NB4 (cell line): Measurements from ENCODE around the gene MGAT1.
"Not testable (repeated sequence)": the region's sequence is repeated elsewhere in the genome, so short reads cannot be mapped to it uniquely, and the experiment has no call there.

Experiments used
- DNase-seq: peaks from one replicate; pipeline ENCODE4 v3.0.0; 2010; ENCODE audit warnings: low read depth
- H3K4me3 ChIP-seq: one replicate; pipeline ENCODE4 v1.5.1; 2011; ENCODE audit warnings: mild to moderate bottlenecking, low read depth, low read length, moderate library complexity
- MAX ChIP-seq: IDR thresholded peaks from 2 replicates; pipeline ENCODE4 v1.6.1; 2011; ENCODE audit warnings: low read depth, low read length
- MYC ChIP-seq: IDR thresholded peaks from 2 replicates; pipeline ENCODE4 v1.6.1; 2011; ENCODE audit warnings: low read depth, low read length
- POLR2A ChIP-seq: IDR thresholded peaks from 2 replicates; pipeline ENCODE4 v1.6.1; 2011; ENCODE audit warnings: mild to moderate bottlenecking; ENCODE audit not compliant: insufficient read length; ENCODE audit errors: extremely low read depth
- TF ChIP-seq, protein P1 (sequence below): IDR thresholded peaks from one replicate; pipeline ENCODE4 v1.5.1; 2012; ENCODE audit warnings: low read depth, low read length

The MGAT1 gene

DNA sequence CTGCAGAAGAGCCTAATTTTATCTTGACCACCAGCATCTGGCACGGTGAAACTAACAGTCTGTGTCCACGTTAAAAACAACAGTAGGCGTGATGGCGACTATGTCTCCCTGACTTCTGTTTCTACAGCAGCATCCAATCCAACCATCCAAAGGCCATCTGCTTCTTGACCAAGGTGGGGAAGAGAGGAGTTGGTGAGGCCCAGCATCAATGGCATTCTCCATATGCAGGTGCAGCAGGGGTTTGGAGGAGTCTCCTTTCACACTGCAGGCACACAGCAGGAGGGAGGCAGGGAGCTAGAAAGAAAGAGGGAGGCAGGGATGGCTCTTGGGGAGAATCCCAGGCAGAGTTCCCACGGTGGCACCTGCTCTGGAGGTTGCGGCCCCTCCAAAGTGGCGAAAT is 27.0 kb downstream of the MGAT1 start:
- DNase-seq = no peak

DNA sequence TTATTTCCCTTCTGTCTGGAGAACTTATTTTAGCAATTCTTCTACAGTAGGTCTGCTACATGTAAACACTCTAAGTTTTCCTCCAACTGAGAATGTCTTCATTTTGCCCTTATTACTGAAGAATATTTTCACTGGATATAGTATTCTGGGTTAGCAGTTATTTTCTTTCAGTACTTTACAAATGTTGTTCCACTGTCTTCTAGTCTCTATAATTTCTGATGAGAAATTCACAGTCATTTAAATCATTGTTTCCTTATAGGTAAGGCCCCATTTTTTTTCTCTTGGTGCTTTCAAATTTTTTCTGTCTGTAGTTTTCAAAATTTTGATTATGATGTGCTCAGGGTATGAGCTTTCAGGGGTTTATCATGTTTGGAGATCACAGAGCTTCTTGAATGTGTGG is 30.8 kb downstream of the MGAT1 start:
- DNase-seq = no peak
- TF ChIP-seq MYC (no peak), POLR2A (no peak), MAX (no peak)
- TF ChIP-seq, protein P1, sequence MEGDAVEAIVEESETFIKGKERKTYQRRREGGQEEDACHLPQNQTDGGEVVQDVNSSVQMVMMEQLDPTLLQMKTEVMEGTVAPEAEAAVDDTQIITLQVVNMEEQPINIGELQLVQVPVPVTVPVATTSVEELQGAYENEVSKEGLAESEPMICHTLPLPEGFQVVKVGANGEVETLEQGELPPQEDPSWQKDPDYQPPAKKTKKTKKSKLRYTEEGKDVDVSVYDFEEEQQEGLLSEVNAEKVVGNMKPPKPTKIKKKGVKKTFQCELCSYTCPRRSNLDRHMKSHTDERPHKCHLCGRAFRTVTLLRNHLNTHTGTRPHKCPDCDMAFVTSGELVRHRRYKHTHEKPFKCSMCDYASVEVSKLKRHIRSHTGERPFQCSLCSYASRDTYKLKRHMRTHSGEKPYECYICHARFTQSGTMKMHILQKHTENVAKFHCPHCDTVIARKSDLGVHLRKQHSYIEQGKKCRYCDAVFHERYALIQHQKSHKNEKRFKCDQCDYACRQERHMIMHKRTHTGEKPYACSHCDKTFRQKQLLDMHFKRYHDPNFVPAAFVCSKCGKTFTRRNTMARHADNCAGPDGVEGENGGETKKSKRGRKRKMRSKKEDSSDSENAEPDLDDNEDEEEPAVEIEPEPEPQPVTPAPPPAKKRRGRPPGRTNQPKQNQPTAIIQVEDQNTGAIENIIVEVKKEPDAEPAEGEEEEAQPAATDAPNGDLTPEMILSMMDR = no peak

More for the DNA sequence above, 27.0 kb downstream of the MGAT1 start:
- TF ChIP-seq, protein P1 = no peak
- no peak for TF ChIP-seq POLR2A
- TF ChIP-seq MYC = no peak
- no peak for TF ChIP-seq MAX
- no peak overlapping the region for H3K4me3 ChIP-seq

DNA sequence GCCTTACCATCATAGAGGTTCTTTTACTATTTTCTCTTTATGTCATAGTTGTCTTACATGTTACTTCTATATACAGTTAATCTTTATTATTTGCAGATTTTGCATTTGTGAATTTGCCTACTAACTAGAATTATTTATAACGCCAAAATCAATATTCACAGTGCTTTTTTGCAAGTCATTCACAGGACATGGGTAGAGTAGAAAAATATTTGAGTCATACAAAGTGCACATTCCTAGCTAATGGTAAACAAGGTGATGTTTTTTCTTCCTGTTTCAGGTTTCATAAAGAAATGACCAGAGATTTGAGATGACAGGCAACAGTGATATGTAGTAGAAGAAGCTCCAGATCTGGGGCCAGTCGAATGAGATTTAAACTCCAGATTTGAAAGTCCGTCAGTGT is 32.8 kb downstream of the MGAT1 start:
- TF ChIP-seq, protein P1 = no peak
- TF ChIP-seq MYC (no peak), MAX (no peak), POLR2A (no peak)
- H3K4me3 ChIP-seq = no peak overlapping the region
- DNase-seq = no peak

More for the DNA sequence above, 30.8 kb downstream of the MGAT1 start:
- no peak overlapping the region for H3K4me3 ChIP-seq

GRCh38 chr5:180755601-180756000 is 47.0 kb downstream of the MGAT1 start:
- no peak overlapping the region for H3K4me3 ChIP-seq
- no peak for DNase-seq
- TF ChIP-seq POLR2A (no peak), MYC (no peak), MAX (no peak)

GRCh38 chr5:180744253-180744652 is 58.4 kb downstream of the MGAT1 start:
- TF ChIP-seq POLR2A (no peak), MAX (no peak), MYC (no peak)
- TF ChIP-seq, protein P1 = no peak
- no peak overlapping the region for H3K4me3 ChIP-seq
- DNase-seq = no peak

- DNase-seq = no peak
- no peak overlapping the region for H3K4me3 ChIP-seq
- no peak for TF ChIP-seq MYC
- TF ChIP-seq MAX = no peak
- TF ChIP-seq, protein P1 = no peak
Measured at GRCh38 chr5:180742727-180743126, 59.9 kb downstream of the MGAT1 start.

DNA sequence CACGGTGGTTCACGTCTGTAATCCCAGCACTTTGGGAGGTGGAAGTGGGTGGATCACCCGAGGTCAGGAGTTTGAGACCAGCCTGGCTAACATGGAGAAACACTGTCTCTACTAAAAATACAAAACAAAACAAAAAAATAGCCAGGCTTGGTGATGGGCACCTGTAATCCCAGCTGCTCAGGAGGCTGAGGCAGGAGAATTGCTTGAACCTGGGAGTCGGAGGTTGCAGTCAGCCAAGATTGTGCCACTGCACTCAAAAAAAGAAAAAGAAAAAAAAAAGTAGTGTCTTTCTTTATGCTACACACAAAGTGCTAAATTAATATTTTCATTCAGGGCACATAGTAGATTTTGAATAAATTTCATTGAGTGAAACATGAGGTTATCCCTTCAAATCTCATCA is 61.7 kb downstream of the MGAT1 start:
- DNase-seq, H3K4me3 ChIP-seq: not testable (repeated sequence)
